ENCODE results near the gene RAB27A. TPM values are rescaled to one million over a fixed set of nuclear protein-coding genes. Genes with fewer than 3 reads are reported as not detected.

RAB27A gene
- total and polyA plus RNA-seq, 2 of the 13 experiments (the other 11 are each of a cell fraction or from before 2014, with no cell fraction given), result 3.4 to 8.1 TPM

- Histone ChIP-seq H3K27ac (ENCODE audit: extremely low read length, insufficient read depth, low read length) (no peak overlapping the region), H3K4me2 (ENCODE audit: low read depth, low read length) (no peak overlapping the region), H3K4me3 (replicated peaks in 1 of 3; ENCODE audit: insufficient read depth in 1 of 3, low read depth in 2 of 3, low read length in 3 of 3) (no peak overlapping the region), H3K36me3 (replicated peaks in 1 of 2; ENCODE audit: control insufficient read depth in 1 of 2, insufficient read depth in 2 of 2, low read length in 2 of 2) (no peaks in the 10 kb centered on the region), H3K4me1 (ENCODE audit: insufficient read depth, low read length) (peaks cover 7% of the 10 kb centered on the region), H3K9ac (ENCODE audit: insufficient read depth, low read depth, low read length) (no peak overlapping the region), H3K27me3 (ENCODE audit: control insufficient read depth in 1 of 2, insufficient read depth in 2 of 2, low read length in 2 of 2) (no peaks in the 10 kb centered on the region), H3K79me2 (ENCODE audit: insufficient read depth, low read length) (no peaks in the 10 kb centered on the region), H3K9me3 (ENCODE audit: low read length) (no peaks in the 10 kb centered on the region), H4K20me1 (ENCODE audit: insufficient read depth, low read length) (no peaks in the 10 kb centered on the region), H2AFZ (ENCODE audit: low read length) (no peak overlapping the region)
- TF ChIP-seq ZNF639 (CRISPR knock-in tag; conservative IDR thresholded peaks at IDR 0.05) (no peak), HHEX (CRISPR knock-in tag; IDR thresholded peaks at IDR 0.05) (no peak), MED1 (CRISPR knock-in tag; IDR thresholded peaks at IDR 0.05) (no peak), ETV6 (CRISPR knock-in tag; conservative IDR thresholded peaks at IDR 0.05) (no peak), MLXIP (CRISPR knock-in tag; IDR thresholded peaks at IDR 0.05; ENCODE audit: borderline replicate concordance) (no peak), EHMT2 (IDR thresholded peaks at IDR 0.05; ENCODE audit: borderline replicate concordance, low read depth, low read length) (no peak), CBX1 (IDR thresholded peaks at IDR 0.05; ENCODE audit: low read depth) (no peak), CENPX (CRISPR knock-in tag; IDR thresholded peaks at IDR 0.05) (no peak), ZNF513 (CRISPR knock-in tag; conservative IDR thresholded peaks at IDR 0.05) (no peak), HOMEZ (CRISPR knock-in tag; IDR thresholded peaks at IDR 0.05; ENCODE audit: low read depth) (no peak)
- in situ Hi-C loops (cut with HindIII; ENCODE audit: extremely low pct_ligation_motif_present, low pct_unique_long_range_greater_than_20kb), result no loop called here
- intact Hi-C loops (cut with micrococcal nuclease; ENCODE audit: unreplicated experiment), result no loop called here
- FAIRE-seq (no peak), DNase-seq (ENCODE audit: low spot score) (no peak), ATAC-seq (no peak)
- BruUV-seq (replicated peaks), result no TSS peak
- ChIA-PET POLR2A (no interaction called here), CTCF (ENCODE audit: low intra/inter-chr PET ratio, low total read pairs) (no interaction called here)
- 92% methylated on average over 5 of the region's 5 CpGs for WGBS (ENCODE audit: low lambda C conversion rate)
Observed at GRCh38 chr15:55239440-55240124, 50.0 kb downstream of the RAB27A start.
